Measurements from ENCODE around the gene FRMPD4.
"Not testable (repeated sequence)": the region's sequence is repeated elsewhere in the genome, so short reads cannot be mapped to it uniquely, and the experiment has no call there.

Gene FRMPD4

GRCh38 chrX:12441381-12442128 is 303.3 kb downstream of the FRMPD4 start:
- no peak for DNase-seq (ENCODE audit: low spot score)

- DNase-seq (ENCODE audit: low spot score): no peak
These were observed 305.3 kb downstream of the FRMPD4 start for GRCh38 chrX:12443534-12444098.

- DNase-seq (ENCODE audit: low spot score): no peak
These were observed 308.2 kb downstream of the FRMPD4 start for GRCh38 chrX:12446342-12447075.

GRCh38 chrX:12447448-12448064 is 309.3 kb downstream of the FRMPD4 start:
- no peak for DNase-seq (ENCODE audit: low spot score)

- DNase-seq (ENCODE audit: low spot score): no peak
These were observed 314.0 kb downstream of the FRMPD4 start for GRCh38 chrX:12452268-12452667.

GRCh38 chrX:12460929-12461328 is 322.7 kb downstream of the FRMPD4 start:
- DNase-seq (ENCODE audit: low spot score): no peak

GRCh38 chrX:12463052-12463451 is 324.8 kb downstream of the FRMPD4 start:
- DNase-seq (ENCODE audit: low spot score): no peak

- no peak for DNase-seq (ENCODE audit: low spot score)
These were observed 325.6 kb downstream of the FRMPD4 start for GRCh38 chrX:12463873-12464272.

- no peak for DNase-seq (ENCODE audit: low spot score)
These were observed 329.0 kb downstream of the FRMPD4 start for GRCh38 chrX:12467321-12467720.

- no peak for DNase-seq (ENCODE audit: low spot score)
These were observed 331.0 kb downstream of the FRMPD4 start for GRCh38 chrX:12469296-12469695.

- DNase-seq (ENCODE audit: low spot score): no peak
These were observed 332.8 kb downstream of the FRMPD4 start for GRCh38 chrX:12471061-12471460.

GRCh38 chrX:12480956-12481355 is 342.7 kb downstream of the FRMPD4 start:
- DNase-seq (ENCODE audit: low spot score): no peak

GRCh38 chrX:12488220-12488619 is 349.9 kb downstream of the FRMPD4 start:
- no peak for DNase-seq (ENCODE audit: low spot score)

- DNase-seq (ENCODE audit: low spot score): no peak
These were observed 350.5 kb downstream of the FRMPD4 start for GRCh38 chrX:12488771-12489170.

- DNase-seq (ENCODE audit: low spot score): no peak
These were observed 351.1 kb downstream of the FRMPD4 start for GRCh38 chrX:12489341-12489740.

- DNase-seq (ENCODE audit: low spot score): no peak
These were observed 356.3 kb downstream of the FRMPD4 start for GRCh38 chrX:12494400-12495138.

GRCh38 chrX:12496343-12496742 is 358.1 kb downstream of the FRMPD4 start:
- no peak for DNase-seq (ENCODE audit: low spot score)

GRCh38 chrX:12497832-12498591 is 359.7 kb downstream of the FRMPD4 start:
- DNase-seq (ENCODE audit: low spot score): no peak

- no peak for DNase-seq (ENCODE audit: low spot score)
These were observed 366.9 kb downstream of the FRMPD4 start for GRCh38 chrX:12505127-12505526.

- DNase-seq (ENCODE audit: low spot score): not testable (repeated sequence)
These were observed 377.1 kb downstream of the FRMPD4 start for GRCh38 chrX:12515384-12515783.

- no peak for DNase-seq (ENCODE audit: low spot score)
These were observed 388.0 kb downstream of the FRMPD4 start for GRCh38 chrX:12526306-12526705.

Measured in CD4-positive, alpha-beta T cell treated with Interleukin-15 for 4 hours (primary cell).